Astrocyte (in vitro differentiated cells and primary cell): ENCODE results near the gene COL6A1. TPM values are rescaled to one million over a fixed set of nuclear protein-coding genes. Genes with fewer than 3 reads are reported as not detected.

Source experiments
- DNase-seq: peaks from one replicate; pipeline ENCODE4 v3.0.0-alpha.2; 2010; ENCODE audit warnings: low read depth
- FAIRE-seq: peaks from 2 replicates; lab custom pipeline; 2011; peaks lifted over from hg19 to GRCh38; lab: Jason Lieb, UNC
- H2AFZ ChIP-seq: 2 replicates; pipeline ENCODE4 v1.6.0; 2012; ENCODE audit warnings: low read depth, low read length, inconsistent platforms
- H3K27ac ChIP-seq: 2 replicates; pipeline ENCODE4 v1.5.1; 2011; ENCODE audit warnings: low read depth, low read length, inconsistent platforms
- H3K27me3 ChIP-seq: 2 replicates; pipeline ENCODE4 v1.6.0; 2011; ENCODE audit warnings: low read length, inconsistent platforms; ENCODE audit not compliant: insufficient read depth
- H3K36me3 ChIP-seq: 2 replicates; pipeline ENCODE4 v1.5.1; 2011; ENCODE audit warnings: low read length, inconsistent platforms; ENCODE audit not compliant: insufficient read depth
- H3K4me1 ChIP-seq: 2 replicates; pipeline ENCODE4 v1.5.1; 2011; ENCODE audit warnings: low read length, inconsistent platforms; ENCODE audit not compliant: insufficient read depth
- H3K4me2 ChIP-seq: 2 replicates; pipeline ENCODE4 v1.6.0; 2012; ENCODE audit warnings: low read length, inconsistent platforms
- H3K4me3 ChIP-seq: 2 replicates; pipeline ENCODE4 v1.5.1; 2011; ENCODE audit warnings: low read depth, mild to moderate bottlenecking, low read length, inconsistent platforms; ENCODE audit not compliant: insufficient read depth
- H3K79me2 ChIP-seq: 2 replicates; pipeline ENCODE4 v1.6.0; 2012; ENCODE audit warnings: mild to moderate bottlenecking, low read length, inconsistent platforms; ENCODE audit not compliant: insufficient read depth
- H3K9ac ChIP-seq: 2 replicates; pipeline ENCODE4 v1.6.0; 2012; ENCODE audit warnings: mild to moderate bottlenecking, low read length, inconsistent platforms
- H3K9me3 ChIP-seq: 2 replicates; pipeline ENCODE4 v1.5.1; 2012; ENCODE audit warnings: low read depth, mild to moderate bottlenecking, low read length, inconsistent platforms; ENCODE audit not compliant: insufficient read depth
- H4K20me1 ChIP-seq: 2 replicates; pipeline ENCODE4 v1.6.0; 2012; ENCODE audit warnings: low read length, inconsistent platforms; ENCODE audit not compliant: insufficient read depth
- H3K27ac Mint-ChIP-seq: one replicate; pipeline ENCODE4 v1.8.0; 2021; ENCODE audit warnings: mild to moderate bottlenecking, mixed read lengths; ENCODE audit not compliant: unreplicated experiment
- H3K27me3 Mint-ChIP-seq: one replicate; pipeline ENCODE4 v1.8.0; 2021; ENCODE audit warnings: low read depth, mixed read lengths; ENCODE audit not compliant: unreplicated experiment
- H3K36me3 Mint-ChIP-seq: one replicate; pipeline ENCODE4 v1.8.0; 2021; ENCODE audit warnings: low read depth, mixed read lengths; ENCODE audit not compliant: unreplicated experiment
- H3K4me1 Mint-ChIP-seq: one replicate; pipeline ENCODE4 v1.8.0; 2021; ENCODE audit warnings: low read depth, mixed read lengths; ENCODE audit not compliant: unreplicated experiment
- H3K4me3 Mint-ChIP-seq: one replicate; pipeline ENCODE4 v1.8.0; 2021; ENCODE audit warnings: mild to moderate bottlenecking, moderate library complexity, mixed read lengths; ENCODE audit not compliant: unreplicated experiment
- H3K9me3 Mint-ChIP-seq: one replicate; pipeline ENCODE4 v1.8.0; 2021; ENCODE audit warnings: mild to moderate bottlenecking, mixed read lengths; ENCODE audit not compliant: unreplicated experiment
- EZH2 ChIP-seq: IDR thresholded peaks from 2 replicates; pipeline ENCODE4 v1.6.1; 2012; ENCODE audit warnings: mild to moderate bottlenecking, low read length, inconsistent platforms; ENCODE audit not compliant: insufficient read depth
- total RNA-seq: library from RNA; stranded (reverse); gene quantifications from 2 replicates; pipeline ENCODE4 v1.2.1, GENCODE V29; 2021
- TF ChIP-seq, protein P1 (sequence below): IDR thresholded peaks from 2 replicates; pipeline ENCODE4 v1.5.1; 2011; ENCODE audit warnings: low read depth, mild to moderate bottlenecking, inconsistent platforms, low read length, moderate library complexity; ENCODE audit not compliant: insufficient read depth

COL6A1 gene
- total RNA-seq, 1 donor from 2014 or later, result 131 TPM

DNA sequence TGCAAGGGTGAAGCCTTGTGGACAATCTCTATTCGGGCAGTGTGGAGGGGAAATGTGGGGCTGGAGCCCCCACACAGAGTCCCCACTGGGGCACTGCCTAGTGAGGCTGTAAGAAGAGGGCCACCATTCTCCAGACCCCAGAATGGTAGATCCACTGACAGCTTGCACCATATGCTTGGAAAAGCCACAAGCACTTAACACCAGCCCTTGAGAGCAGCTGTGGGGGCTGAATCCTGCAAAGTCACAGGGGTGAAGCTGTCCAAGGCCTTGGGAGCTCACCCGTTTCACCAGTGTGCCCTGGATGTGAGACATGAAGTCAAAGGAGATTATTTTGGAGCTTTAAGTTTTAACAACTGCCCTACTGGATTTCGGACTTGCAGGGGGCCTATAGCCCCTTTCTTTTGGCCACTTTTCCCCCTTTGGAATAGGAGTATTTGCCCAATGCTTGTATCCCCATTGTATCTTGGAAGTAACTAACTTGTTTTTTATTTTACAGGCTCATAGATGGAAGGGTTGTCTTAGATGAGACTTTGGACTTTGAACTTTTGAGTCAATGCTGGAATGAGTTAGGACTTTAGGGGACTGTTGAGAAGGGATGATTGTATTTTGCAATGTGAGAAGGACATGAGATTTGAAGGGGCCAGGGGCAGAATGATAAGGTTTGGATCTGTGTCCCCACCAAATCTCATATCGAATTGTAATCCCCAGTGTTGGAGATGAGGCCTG, 16.3 kb upstream of the COL6A1 start:
- Histone ChIP-seq H3K36me3 (no peaks in the 10 kb centered on the region), H2AFZ (no peak overlapping the region), H3K4me1 (no peaks in the 10 kb centered on the region), H4K20me1 (no peaks in the 10 kb centered on the region), H3K4me3 (no peak overlapping the region), H3K27me3 (no peaks in the 10 kb centered on the region), H3K27ac (no peak overlapping the region), H3K79me2 (no peaks in the 10 kb centered on the region), H3K9me3 (peaks cover 4% of the 10 kb centered on the region), H3K4me2 (no peak overlapping the region), H3K9ac (no peak overlapping the region)
- Mint-ChIP-seq H3K27me3 (peaks cover 15% of the 10 kb centered on the region), H3K4me3 (no peak overlapping the region), H3K27ac (no peak overlapping the region), H3K4me1 (no peaks in the 10 kb centered on the region), H3K36me3 (peaks cover 4% of the 10 kb centered on the region), H3K9me3 (peaks cover 21% of the 10 kb centered on the region)
- TF ChIP-seq EZH2, result no peak
- TF ChIP-seq, protein P1, sequence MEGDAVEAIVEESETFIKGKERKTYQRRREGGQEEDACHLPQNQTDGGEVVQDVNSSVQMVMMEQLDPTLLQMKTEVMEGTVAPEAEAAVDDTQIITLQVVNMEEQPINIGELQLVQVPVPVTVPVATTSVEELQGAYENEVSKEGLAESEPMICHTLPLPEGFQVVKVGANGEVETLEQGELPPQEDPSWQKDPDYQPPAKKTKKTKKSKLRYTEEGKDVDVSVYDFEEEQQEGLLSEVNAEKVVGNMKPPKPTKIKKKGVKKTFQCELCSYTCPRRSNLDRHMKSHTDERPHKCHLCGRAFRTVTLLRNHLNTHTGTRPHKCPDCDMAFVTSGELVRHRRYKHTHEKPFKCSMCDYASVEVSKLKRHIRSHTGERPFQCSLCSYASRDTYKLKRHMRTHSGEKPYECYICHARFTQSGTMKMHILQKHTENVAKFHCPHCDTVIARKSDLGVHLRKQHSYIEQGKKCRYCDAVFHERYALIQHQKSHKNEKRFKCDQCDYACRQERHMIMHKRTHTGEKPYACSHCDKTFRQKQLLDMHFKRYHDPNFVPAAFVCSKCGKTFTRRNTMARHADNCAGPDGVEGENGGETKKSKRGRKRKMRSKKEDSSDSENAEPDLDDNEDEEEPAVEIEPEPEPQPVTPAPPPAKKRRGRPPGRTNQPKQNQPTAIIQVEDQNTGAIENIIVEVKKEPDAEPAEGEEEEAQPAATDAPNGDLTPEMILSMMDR, result no peak
- DNase-seq, result no peak
- no peak for FAIRE-seq

DNA sequence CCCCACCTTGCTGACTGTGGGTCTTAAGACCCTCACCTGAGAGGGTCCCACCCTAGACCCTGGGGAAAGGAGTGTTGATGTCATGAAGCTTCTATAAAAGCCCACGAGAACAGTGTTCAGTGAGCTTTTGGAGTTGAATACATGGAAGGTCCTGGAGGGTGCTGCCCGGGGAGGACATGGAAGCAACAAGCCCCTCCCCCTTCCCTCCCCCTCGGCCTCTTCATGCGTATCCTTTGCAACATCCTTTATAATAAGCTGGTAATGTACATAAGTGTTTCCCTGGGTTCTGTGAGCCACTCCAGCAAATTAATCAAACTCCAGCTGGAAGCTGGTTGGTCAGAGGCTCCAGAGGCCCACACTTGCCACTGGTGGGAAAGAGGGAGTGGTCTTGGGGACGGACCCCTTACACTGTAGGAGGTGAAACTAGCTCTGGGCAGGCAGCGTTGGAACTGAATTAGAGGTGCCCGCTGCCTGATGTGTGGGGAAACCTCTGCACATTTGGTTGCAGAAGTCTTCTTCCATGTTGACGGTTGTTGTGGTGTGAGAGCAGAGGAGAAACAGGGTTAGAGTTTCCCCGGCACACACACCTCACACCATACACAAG, 14.7 kb upstream of the COL6A1 start:
- no peak overlapping the region for H3K4me2 ChIP-seq
- TF ChIP-seq, protein P1, result no peak
- TF ChIP-seq EZH2, result no peak
- peaks cover 12% of the 10 kb centered on the region for H3K9me3 Mint-ChIP-seq
- no peak overlapping the region for H3K4me3 ChIP-seq
- H3K4me1 ChIP-seq, result peaks cover 6% of the 10 kb centered on the region
- peaks cover 2% of the 10 kb centered on the region for H3K36me3 Mint-ChIP-seq
- no peaks in the 10 kb centered on the region for H3K9me3 ChIP-seq
- no peaks in the 10 kb centered on the region for H4K20me1 ChIP-seq
- no peak overlapping the region for H3K27ac ChIP-seq
- no peak overlapping the region for H3K4me3 Mint-ChIP-seq
- H3K79me2 ChIP-seq, result no peaks in the 10 kb centered on the region
- no peaks in the 10 kb centered on the region for H3K4me1 Mint-ChIP-seq
- no peak overlapping the region for H2AFZ ChIP-seq
- no peaks in the 10 kb centered on the region for H3K36me3 ChIP-seq
- no peak overlapping the region for H3K27ac Mint-ChIP-seq
- no peak for DNase-seq
- H3K9ac ChIP-seq, result no peak overlapping the region
- H3K27me3 Mint-ChIP-seq, result peaks cover 15% of the 10 kb centered on the region
- no peak for FAIRE-seq
- H3K27me3 ChIP-seq, result no peaks in the 10 kb centered on the region
